ENCODE results near the gene LRP2.

Gene LRP2

GRCh38 chr2:169203952-169204351 lies 158.4 kb downstream of the LRP2 start:
- DNase-seq (ENCODE audit: low read depth): no peak
- no peak for TF ChIP-seq CTCF (IDR thresholded peaks at IDR 0.05; ENCODE audit: insufficient read depth, low read depth, low read length, missing control alignments)
- H3K4me3 ChIP-seq (ENCODE audit: low read depth, low read length): no peak overlapping the region

- no peak overlapping the region for H3K4me3 ChIP-seq (ENCODE audit: low read depth, low read length)
- no peak for TF ChIP-seq CTCF (IDR thresholded peaks at IDR 0.05; ENCODE audit: insufficient read depth, low read depth, low read length, missing control alignments)
- no peak for DNase-seq (ENCODE audit: low read depth)
Observed at GRCh38 chr2:169200756-169201155, 161.6 kb downstream of the LRP2 start.

GRCh38 chr2:169193618-169194017 lies 168.7 kb downstream of the LRP2 start:
- DNase-seq (ENCODE audit: low read depth): no peak
- H3K4me3 ChIP-seq (ENCODE audit: low read depth, low read length): no peak overlapping the region
- no peak for TF ChIP-seq CTCF (IDR thresholded peaks at IDR 0.05; ENCODE audit: insufficient read depth, low read depth, low read length, missing control alignments)

- no peak for DNase-seq (ENCODE audit: low read depth)
- TF ChIP-seq CTCF (IDR thresholded peaks at IDR 0.05; ENCODE audit: insufficient read depth, low read depth, low read length, missing control alignments): no peak
- H3K4me3 ChIP-seq (ENCODE audit: low read depth, low read length): no peak overlapping the region
Observed at GRCh38 chr2:169190197-169190775, 172.0 kb downstream of the LRP2 start.

DNA sequence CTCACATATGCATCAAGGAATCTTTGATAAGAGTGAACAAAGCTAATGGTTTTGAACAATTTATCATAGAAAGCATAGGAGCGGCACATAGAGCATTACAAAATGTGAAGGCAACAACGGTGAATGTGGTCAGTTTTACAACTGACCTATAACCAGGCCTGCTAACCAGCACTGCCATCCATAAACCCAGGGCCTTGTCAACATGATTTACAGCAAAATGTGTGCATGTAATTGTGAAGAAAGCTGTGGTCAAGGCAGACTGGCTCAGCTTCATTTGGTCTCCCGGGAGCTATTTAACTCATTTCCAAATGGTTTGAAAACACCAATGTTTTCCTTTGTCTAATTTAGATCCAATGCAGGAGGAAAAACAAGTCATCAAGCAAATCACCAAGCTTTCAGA lies 173.2 kb downstream of the LRP2 start:
- no peak for TF ChIP-seq CTCF (IDR thresholded peaks at IDR 0.05; ENCODE audit: insufficient read depth, low read depth, low read length, missing control alignments)
- no peak overlapping the region for H3K4me3 ChIP-seq (ENCODE audit: low read depth, low read length)
- no peak for DNase-seq (ENCODE audit: low read depth)

DNA sequence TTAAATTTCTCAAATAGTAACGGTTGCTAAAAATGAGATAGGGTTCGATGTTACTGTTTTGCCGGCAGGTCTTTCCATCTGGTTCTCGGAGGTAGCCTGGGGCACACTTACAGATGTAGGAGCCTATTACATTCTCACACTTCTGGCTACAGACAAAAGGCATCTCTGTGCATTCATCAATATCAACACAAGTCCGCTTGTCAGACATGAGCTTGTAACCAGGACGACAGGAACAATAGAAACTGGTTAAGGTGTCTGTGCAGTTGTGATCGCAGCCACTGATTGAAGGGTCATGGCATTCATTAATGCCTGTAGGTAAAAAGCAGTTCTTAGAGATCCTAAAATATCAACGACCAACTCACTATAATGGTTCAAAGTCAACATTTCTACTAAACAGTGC lies 176.6 kb downstream of the LRP2 start:
- TF ChIP-seq CTCF (IDR thresholded peaks at IDR 0.05; ENCODE audit: insufficient read depth, low read depth, low read length, missing control alignments): no peak
- H3K4me3 ChIP-seq (ENCODE audit: low read depth, low read length): no peak overlapping the region
- DNase-seq (ENCODE audit: low read depth): no peak

DNA sequence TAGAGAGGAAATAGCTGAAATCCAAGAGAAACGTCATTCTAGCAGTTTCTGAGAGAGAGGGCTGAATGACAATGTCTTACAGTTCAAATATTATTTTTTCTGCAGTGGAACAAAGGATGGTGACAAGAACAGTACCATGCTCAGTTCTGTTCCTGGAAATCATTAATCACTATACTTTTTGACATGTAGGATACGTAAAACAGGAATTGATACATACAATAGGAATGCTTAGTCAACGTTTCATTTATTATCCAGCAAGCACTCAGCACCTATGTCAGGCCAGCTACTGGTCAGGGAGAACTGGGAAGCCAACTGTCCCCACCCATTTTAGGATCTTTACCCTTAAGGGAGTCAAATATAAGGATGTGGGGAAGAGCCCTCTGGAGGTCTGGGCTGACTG lies 178.3 kb downstream of the LRP2 start:
- H3K4me3 ChIP-seq (ENCODE audit: low read depth, low read length): no peak overlapping the region
- DNase-seq (ENCODE audit: low read depth): no peak
- no peak for TF ChIP-seq CTCF (IDR thresholded peaks at IDR 0.05; ENCODE audit: insufficient read depth, low read depth, low read length, missing control alignments)
